Left kidney (tissue), 2 donors: ENCODE data around the gene PLCL2. TPM values are rescaled to one million over a fixed set of nuclear protein-coding genes. Genes with fewer than 3 reads are reported as not detected.
"Not testable (repeated sequence)": the region's sequence is repeated elsewhere in the genome, so short reads cannot be mapped to it uniquely, and the experiment has no call there.

Source experiments
- DNase-seq: peaks from one replicate; pipeline ENCODE4 v3.0.0-alpha.2; 2013
- polyA plus RNA-seq: library from polyadenylated mRNA; unstranded; fragments of 120-200 nt; gene quantifications from one replicate; pipeline ENCODE4 v1.2.1, GENCODE V29; 2013; ENCODE audit not compliant: insufficient read length

Gene PLCL2
- polyA plus RNA-seq, 1 donor, result 16.4 TPM

- no peak for DNase-seq
Measured at GRCh38 chr3:17075907-17076306, 191.2 kb downstream of the PLCL2 start.

- no peak for DNase-seq
Measured at GRCh38 chr3:17076940-17077605, 192.3 kb downstream of the PLCL2 start.

- no peak for DNase-seq
Measured at GRCh38 chr3:17077606-17078005, 192.9 kb downstream of the PLCL2 start.

- DNase-seq, result no peak
Measured at GRCh38 chr3:17078926-17079465, 194.2 kb downstream of the PLCL2 start.

GRCh38 chr3:17079933-17080332 is 195.2 kb downstream of the PLCL2 start:
- no peak for DNase-seq

GRCh38 chr3:17081520-17081919 is 196.8 kb downstream of the PLCL2 start:
- no peak for DNase-seq

- no peak for DNase-seq
Measured at GRCh38 chr3:17087509-17087908, 202.8 kb downstream of the PLCL2 start.

GRCh38 chr3:17088017-17088416 is 203.3 kb downstream of the PLCL2 start:
- DNase-seq, result no peak

GRCh38 chr3:17088602-17089313 is 204.0 kb downstream of the PLCL2 start:
- no peak for DNase-seq

GRCh38 chr3:17089314-17089700 is 204.6 kb downstream of the PLCL2 start:
- DNase-seq, result no peak

- DNase-seq, result no peak
Measured at GRCh38 chr3:17090280-17090983, 205.7 kb downstream of the PLCL2 start.

- no peak for DNase-seq
Measured at GRCh38 chr3:17091910-17092582, 207.3 kb downstream of the PLCL2 start.

GRCh38 chr3:17092583-17092933 is 207.8 kb downstream of the PLCL2 start:
- no peak for DNase-seq

- DNase-seq, result no peak
Measured at GRCh38 chr3:17094551-17094950, 209.8 kb downstream of the PLCL2 start.

- no peak for DNase-seq
Measured at GRCh38 chr3:17103579-17103978, 218.8 kb downstream of the PLCL2 start.

- not testable (repeated sequence) for DNase-seq
Measured at GRCh38 chr3:17106801-17107200, 222.0 kb downstream of the PLCL2 start.

GRCh38 chr3:17110660-17111396 is 226.1 kb downstream of the PLCL2 start:
- no peak for DNase-seq

- DNase-seq, result no peak
Measured at GRCh38 chr3:17111586-17111985, 226.8 kb downstream of the PLCL2 start.

GRCh38 chr3:17115186-17115585 is 230.4 kb downstream of the PLCL2 start:
- no peak for DNase-seq

GRCh38 chr3:17116007-17116600 is 231.3 kb downstream of the PLCL2 start:
- no peak for DNase-seq

GRCh38 chr3:17118771-17119170 is 234.0 kb downstream of the PLCL2 start:
- no peak for DNase-seq
